Thoracic aorta (tissue), 2 donors: ENCODE results near the gene SCARB1. TPM values are rescaled to one million over a fixed set of nuclear protein-coding genes. Genes with fewer than 3 reads are reported as not detected.

Experiments
- ATAC-seq: fragments of 150-250 bp; one replicate; pipeline ENCODE4 v1.8.0; 2017; ENCODE audit warnings: low read depth; ENCODE audit not compliant: insufficient number of reproducible peaks, low FRiP score
- DNase-seq: peaks from one replicate; pipeline ENCODE4 v3.0.0-alpha.2; 2020; ENCODE audit warnings: low spot score
- H3K27ac ChIP-seq, 2 donors: fragments of 200-600 bp; sonication (generic); 1 replicate in 1 of 2; 2 replicates in 1 of 2; pipeline ENCODE4 v1.5.1; 2016; ENCODE audit warnings: mild to moderate bottlenecking in 2 of 2, moderate library complexity in 2 of 2
- H3K27me3 ChIP-seq: fragments of 200-600 bp; sonication (generic); replicated peaks from 2 replicates; pipeline ENCODE4 v1.6.0; 2016; ENCODE audit warnings: mild to moderate bottlenecking; ENCODE audit not compliant: insufficient read depth
- H3K36me3 ChIP-seq: fragments of 200-600 bp; sonication (generic); one replicate; pipeline ENCODE4 v1.5.1; 2016
- H3K4me1 ChIP-seq, 2 donors: fragments of 200-600 bp; sonication (generic); 1 replicate in 1 of 2; 2 replicates in 1 of 2; pipeline versions ENCODE4 v1.5.1 to v1.6.0; 2016; ENCODE audit warnings: low read depth in 2 of 2, mild to moderate bottlenecking in 1 of 2; ENCODE audit not compliant: control insufficient read depth in 1 of 2
- H3K4me3 ChIP-seq: fragments of 200-600 bp; sonication (generic); 2 replicates; pipeline ENCODE4 v1.5.1; 2016; ENCODE audit warnings: mild to moderate bottlenecking
- H3K9me3 ChIP-seq: fragments of 200-600 bp; sonication (generic); 2 replicates; pipeline ENCODE4 v1.5.1; 2016
- CTCF ChIP-seq: fragments of 200-600 bp; sonication (generic); IDR thresholded peaks from one replicate; pipeline ENCODE4 v1.5.1; 2019; ENCODE audit warnings: antibody characterized with exemption
- total RNA-seq, 2 donors: library from RNA; depleted of rRNA; stranded (reverse); fragments of >200 nt; gene quantifications; one replicate each; pipeline versions ENCODE4 v1.1.0 to v1.2.3, GENCODE V29; 2016

Gene SCARB1
- total RNA-seq, 2 donors from 2014 or later: 8.8 to 13.1 TPM

- ATAC-seq: no peak
- Histone ChIP-seq H3K36me3 (no peaks in the 10 kb centered on the region), H3K4me1 (peaks cover 4 to 7% of the 10 kb centered on the region in 2 donors), H3K27ac (no peak overlapping the region), H3K9me3 (no peaks in the 10 kb centered on the region), H3K27me3 (no peaks in the 10 kb centered on the region), H3K4me3 (no peak overlapping the region)
- no peak for DNase-seq
- TF ChIP-seq CTCF: no peak
These were observed 22.1 kb downstream of the SCARB1 start for GRCh38 chr12:124841558-124841945.

- Histone ChIP-seq H3K27ac (no peak overlapping the region), H3K27me3 (no peaks in the 10 kb centered on the region), H3K4me3 (no peak overlapping the region), H3K36me3 (no peaks in the 10 kb centered on the region), H3K4me1 (peaks cover 4 to 7% of the 10 kb centered on the region in 2 donors), H3K9me3 (no peaks in the 10 kb centered on the region)
- ATAC-seq: no peak
- DNase-seq: peak; percentile 17
- TF ChIP-seq CTCF: no peak
These were observed 25.5 kb downstream of the SCARB1 start for GRCh38 chr12:124837958-124838803.

GRCh38 chr12:124837249-124837897 lies 26.3 kb downstream of the SCARB1 start:
- peaks cover 4 to 7% of the 10 kb centered on the region in 2 donors for H3K4me1 ChIP-seq
- H3K27ac ChIP-seq: no peak overlapping the region
- no peak for TF ChIP-seq CTCF
- H3K36me3 ChIP-seq: no peaks in the 10 kb centered on the region
- no peaks in the 10 kb centered on the region for H3K27me3 ChIP-seq
- H3K9me3 ChIP-seq: no peaks in the 10 kb centered on the region
- no peak overlapping the region for H3K4me3 ChIP-seq
- ATAC-seq (no peak), DNase-seq (no peak)

GRCh38 chr12:124836759-124837158 lies 26.9 kb downstream of the SCARB1 start:
- Histone ChIP-seq H3K4me1 (peaks cover 4 to 7% of the 10 kb centered on the region in 2 donors), H3K4me3 (no peak overlapping the region), H3K9me3 (no peaks in the 10 kb centered on the region), H3K27ac (no peak overlapping the region), H3K27me3 (no peaks in the 10 kb centered on the region), H3K36me3 (no peaks in the 10 kb centered on the region)
- no peak for TF ChIP-seq CTCF
- ATAC-seq (no peak), DNase-seq (no peak)

GRCh38 chr12:124835656-124836410 lies 27.8 kb downstream of the SCARB1 start:
- no peaks in the 10 kb centered on the region for H3K36me3 ChIP-seq
- no peaks in the 10 kb centered on the region for H3K27me3 ChIP-seq
- H3K4me3 ChIP-seq: no peak overlapping the region
- H3K9me3 ChIP-seq: no peaks in the 10 kb centered on the region
- H3K4me1 ChIP-seq: peaks cover 4 to 7% of the 10 kb centered on the region in 2 donors
- no peak for ATAC-seq
- TF ChIP-seq CTCF: no peak
- H3K27ac ChIP-seq: no peak overlapping the region
- no peak for DNase-seq
